ENCODE data around the gene MSI2. TPM values are rescaled to one million over a fixed set of nuclear protein-coding genes. Genes with fewer than 3 reads are reported as not detected.

The MSI2 gene
- total and polyA plus RNA-seq, 2 donors (not counting 1 experiment from before 2014, with no cell fraction given), result 16.1 to 196 TPM

DNA sequence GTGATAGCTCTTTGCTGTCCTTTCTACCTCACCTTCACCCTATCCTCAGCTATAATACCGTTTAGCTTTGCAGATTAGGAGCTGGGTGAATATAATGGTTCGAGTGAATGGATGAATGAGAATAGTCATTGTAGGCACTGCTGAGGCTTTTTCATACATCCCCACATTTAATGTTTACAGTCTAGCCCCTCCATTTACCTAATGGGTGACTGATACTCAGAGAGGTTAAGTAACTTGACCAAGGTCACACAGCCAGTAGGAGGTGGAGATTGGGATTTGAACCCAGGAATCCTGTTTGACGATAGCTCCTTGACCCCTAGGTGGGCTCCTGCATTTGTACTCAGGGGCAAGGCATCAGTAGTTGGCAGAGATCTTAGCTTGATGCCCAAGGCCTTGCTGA is 293.1 kb downstream of the MSI2 start:
- Mint-ChIP-seq H3K4me1 (peaks cover 85% of the 10 kb centered on the region), H3K4me3 (peak overlapping the region; percentile 57), H3K27me3 (no peaks in the 10 kb centered on the region), H3K27ac (peak overlapping the region; percentile 72), H3K9me3 (ENCODE audit: insufficient read depth) (no peaks in the 10 kb centered on the region)
- H3K4me3 ChIP-seq (ENCODE audit: control extremely low read depth in 1 of 5, extremely low read depth in 1 of 5, insufficient read depth in 1 of 5, low read depth in 2 of 5, low read length in 4 of 5), result no peak overlapping the region
- peak overlapping the region; percentile 26 to 97 for H3K27ac ChIP-seq (ENCODE audit: low read length in 2 of 2)
- POLR2A ChIA-PET, result no interaction called here
- 100% methylated on average over 1 of the region's 3 CpGs for WGBS (ENCODE audit: insufficient coverage)
- H3K27me3 ChIP-seq (replicated peaks in 1 of 4; ENCODE audit: control extremely low read depth in 1 of 4, control insufficient read depth in 3 of 4, insufficient read depth in 4 of 4, low read length in 3 of 4), result no peaks in the 10 kb centered on the region
- no peak for ATAC-seq (ENCODE audit: low read depth)
- CTCF ChIA-PET, result interaction anchor here (0.6 to 6.3 kb wide), 8 partner anchors 8 to 309 kb away, joined by 3 to 64 read pairs (median 4); no protein-coding TSS in a partner anchor
- H3K9ac ChIP-seq (ENCODE audit: low read length), result no peak overlapping the region
- DNase-seq, result no peak
- TF ChIP-seq EZH2 (IDR thresholded peaks at IDR 0.05; ENCODE audit: borderline replicate concordance, insufficient read depth, low read depth, low read length, poor library complexity, severe bottlenecking) (no peak), CTCF (IDR thresholded peaks at IDR 0.05) (no peak)
- peaks cover 45% of the 10 kb centered on the region for H3K79me2 ChIP-seq (ENCODE audit: control insufficient read depth, insufficient read depth, low read length)
- intact Hi-C loops (cut with micrococcal nuclease), result no loop called here
- H4K20me1 ChIP-seq (ENCODE audit: control insufficient read depth, insufficient read depth, low read length, poor library complexity, severe bottlenecking), result no peaks in the 10 kb centered on the region
- H3K4me2 ChIP-seq (replicated peaks; ENCODE audit: low read depth, low read length, poor library complexity, severe bottlenecking), result peak overlapping the region; percentile 82
- no peak overlapping the region for H2AFZ ChIP-seq (ENCODE audit: insufficient read depth, low read depth, low read length, poor library complexity, severe bottlenecking)
- peaks cover 69 to 76% of the 10 kb centered on the region in 2 donors for H3K4me1 ChIP-seq (ENCODE audit: control insufficient read depth in 2 of 2, insufficient read depth in 2 of 2, low read length in 2 of 2)
- no peaks in the 10 kb centered on the region for H3K9me3 ChIP-seq (ENCODE audit: control extremely low read depth in 1 of 3, control insufficient read depth in 2 of 3, insufficient read depth in 1 of 3, low read length in 2 of 3)
- peaks cover 0 to 1% of the 10 kb centered on the region in 2 experiments for H3K36me3 ChIP-seq (replicated peaks in 1 of 2; ENCODE audit: control extremely low read depth in 1 of 2, control insufficient read depth in 1 of 2, extremely low read depth in 1 of 2, insufficient read depth in 2 of 2, low read length in 1 of 2)

GRCh38 chr17:57550016-57550415 is 293.7 kb downstream of the MSI2 start:
- H3K27me3 Mint-ChIP-seq, result no peaks in the 10 kb centered on the region
- no peaks in the 10 kb centered on the region for H3K9me3 ChIP-seq (ENCODE audit: control extremely low read depth in 1 of 3, control insufficient read depth in 2 of 3, insufficient read depth in 1 of 3, low read length in 2 of 3)
- peak; percentile 33 for DNase-seq
- H3K4me1 Mint-ChIP-seq, result peaks cover 88% of the 10 kb centered on the region
- H3K79me2 ChIP-seq (ENCODE audit: control insufficient read depth, insufficient read depth, low read length), result peaks cover 50% of the 10 kb centered on the region
- WGBS (ENCODE audit: insufficient coverage), result 63% methylated on average over 8 of the region's 10 CpGs
- no peaks in the 10 kb centered on the region for H3K27me3 ChIP-seq (replicated peaks in 1 of 4; ENCODE audit: control extremely low read depth in 1 of 4, control insufficient read depth in 3 of 4, insufficient read depth in 4 of 4, low read length in 3 of 4)
- POLR2A ChIA-PET, result no interaction called here
- TF ChIP-seq CTCF (IDR thresholded peaks at IDR 0.05), result no peak
- TF ChIP-seq EZH2 (IDR thresholded peaks at IDR 0.05; ENCODE audit: borderline replicate concordance, insufficient read depth, low read depth, low read length, poor library complexity, severe bottlenecking), result no peak
- intact Hi-C loops (cut with micrococcal nuclease), result loop anchor here (5.0 kb wide), 3 partner anchors 108 to 293 kb away; partner anchors contain the start of gene MSI2
- no peak for ATAC-seq (ENCODE audit: low read depth)
- H3K27ac Mint-ChIP-seq, result peak overlapping the region; percentile 21
- peak overlapping the region; percentile 96 to 97 for H3K27ac ChIP-seq (ENCODE audit: low read length in 2 of 2)
- H4K20me1 ChIP-seq (ENCODE audit: control insufficient read depth, insufficient read depth, low read length, poor library complexity, severe bottlenecking), result no peaks in the 10 kb centered on the region
- H3K9ac ChIP-seq (ENCODE audit: low read length), result no peak overlapping the region
- H3K36me3 ChIP-seq (replicated peaks in 1 of 2; ENCODE audit: control extremely low read depth in 1 of 2, control insufficient read depth in 1 of 2, extremely low read depth in 1 of 2, insufficient read depth in 2 of 2, low read length in 1 of 2), result peaks cover 0 to 1% of the 10 kb centered on the region in 2 experiments
- CTCF ChIA-PET, result interaction anchor here (0.9 to 6.3 kb wide), 6 partner anchors 8 to 306 kb away, joined by 3 to 64 read pairs (median 3); no protein-coding TSS in a partner anchor
- H3K4me3 Mint-ChIP-seq, result peak overlapping the region; percentile 57
- H3K4me3 ChIP-seq (ENCODE audit: control extremely low read depth in 1 of 5, extremely low read depth in 1 of 5, insufficient read depth in 1 of 5, low read depth in 2 of 5, low read length in 4 of 5), result no peak overlapping the region
- no peaks in the 10 kb centered on the region for H3K9me3 Mint-ChIP-seq (ENCODE audit: insufficient read depth)
- H2AFZ ChIP-seq (ENCODE audit: insufficient read depth, low read depth, low read length, poor library complexity, severe bottlenecking), result no peak overlapping the region
- H3K4me2 ChIP-seq (replicated peaks; ENCODE audit: low read depth, low read length, poor library complexity, severe bottlenecking), result peak overlapping the region; percentile 82
- H3K4me1 ChIP-seq (ENCODE audit: control insufficient read depth in 2 of 2, insufficient read depth in 2 of 2, low read length in 2 of 2), result peaks cover 73 to 82% of the 10 kb centered on the region in 2 donors

Measured in B cell (primary cell).